ENCODE measurements around the gene GOLGA2.

Gene GOLGA2

GRCh38 chr9:128292009-128292408, 16.2 kb upstream of the GOLGA2 start:
- no peak for TF ChIP-seq EZH2phosphoT487 (conservative IDR thresholded peaks at IDR 0.05; ENCODE audit: low read length)
- TF ChIP-seq, protein P1, sequence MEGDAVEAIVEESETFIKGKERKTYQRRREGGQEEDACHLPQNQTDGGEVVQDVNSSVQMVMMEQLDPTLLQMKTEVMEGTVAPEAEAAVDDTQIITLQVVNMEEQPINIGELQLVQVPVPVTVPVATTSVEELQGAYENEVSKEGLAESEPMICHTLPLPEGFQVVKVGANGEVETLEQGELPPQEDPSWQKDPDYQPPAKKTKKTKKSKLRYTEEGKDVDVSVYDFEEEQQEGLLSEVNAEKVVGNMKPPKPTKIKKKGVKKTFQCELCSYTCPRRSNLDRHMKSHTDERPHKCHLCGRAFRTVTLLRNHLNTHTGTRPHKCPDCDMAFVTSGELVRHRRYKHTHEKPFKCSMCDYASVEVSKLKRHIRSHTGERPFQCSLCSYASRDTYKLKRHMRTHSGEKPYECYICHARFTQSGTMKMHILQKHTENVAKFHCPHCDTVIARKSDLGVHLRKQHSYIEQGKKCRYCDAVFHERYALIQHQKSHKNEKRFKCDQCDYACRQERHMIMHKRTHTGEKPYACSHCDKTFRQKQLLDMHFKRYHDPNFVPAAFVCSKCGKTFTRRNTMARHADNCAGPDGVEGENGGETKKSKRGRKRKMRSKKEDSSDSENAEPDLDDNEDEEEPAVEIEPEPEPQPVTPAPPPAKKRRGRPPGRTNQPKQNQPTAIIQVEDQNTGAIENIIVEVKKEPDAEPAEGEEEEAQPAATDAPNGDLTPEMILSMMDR (IDR thresholded peaks at IDR 0.05; ENCODE audit: insufficient read depth, low read length, poor library complexity, severe bottlenecking) = no peak
- Histone ChIP-seq H3K9me2 (replicated peaks; ENCODE audit: insufficient read depth, low read length) (no peaks in the 10 kb centered on the region), H3K9ac (ENCODE audit: low read length) (no peak overlapping the region), H3K27me3 (ENCODE audit: low read length) (no peaks in the 10 kb centered on the region), H3K4me3 (ENCODE audit: insufficient read depth, low read length, poor library complexity, severe bottlenecking) (no peak overlapping the region), H3K4me2 (ENCODE audit: low read depth, low read length, poor library complexity, severe bottlenecking) (no peak overlapping the region), H3K9me3 (ENCODE audit: insufficient read depth, low read length) (no peaks in the 10 kb centered on the region), H3K36me3 (ENCODE audit: low read length) (no peaks in the 10 kb centered on the region), H4K20me1 (ENCODE audit: low read depth, low read length) (no peaks in the 10 kb centered on the region), H3K27ac (ENCODE audit: low read depth, low read length) (no peak overlapping the region), H3F3A (ENCODE audit: insufficient read depth) (no peaks in the 10 kb centered on the region), H3K79me2 (ENCODE audit: insufficient read depth, low read length) (no peaks in the 10 kb centered on the region), H2AFZ (ENCODE audit: low read depth, low read length, severe bottlenecking) (no peak overlapping the region)

- Histone ChIP-seq H3K9ac (ENCODE audit: low read length) (no peak overlapping the region), H3K4me2 (ENCODE audit: low read depth, low read length, poor library complexity, severe bottlenecking) (no peak overlapping the region), H3K79me2 (ENCODE audit: insufficient read depth, low read length) (no peaks in the 10 kb centered on the region), H3K4me3 (ENCODE audit: insufficient read depth, low read length, poor library complexity, severe bottlenecking) (no peak overlapping the region), H3K9me2 (replicated peaks; ENCODE audit: insufficient read depth, low read length) (no peaks in the 10 kb centered on the region), H3K9me3 (ENCODE audit: insufficient read depth, low read length) (no peaks in the 10 kb centered on the region), H4K20me1 (ENCODE audit: low read depth, low read length) (no peaks in the 10 kb centered on the region), H3K27ac (ENCODE audit: low read depth, low read length) (no peak overlapping the region), H2AFZ (ENCODE audit: low read depth, low read length, severe bottlenecking) (no peak overlapping the region), H3K36me3 (ENCODE audit: low read length) (no peaks in the 10 kb centered on the region), H3F3A (ENCODE audit: insufficient read depth) (no peaks in the 10 kb centered on the region), H3K27me3 (ENCODE audit: low read length) (no peaks in the 10 kb centered on the region)
- TF ChIP-seq, protein P1 (IDR thresholded peaks at IDR 0.05; ENCODE audit: insufficient read depth, low read length, poor library complexity, severe bottlenecking) = no peak
- TF ChIP-seq EZH2phosphoT487 (conservative IDR thresholded peaks at IDR 0.05; ENCODE audit: low read length) = no peak
These were observed 12.6 kb upstream of the GOLGA2 start for GRCh38 chr9:128288273-128289004.

DNA sequence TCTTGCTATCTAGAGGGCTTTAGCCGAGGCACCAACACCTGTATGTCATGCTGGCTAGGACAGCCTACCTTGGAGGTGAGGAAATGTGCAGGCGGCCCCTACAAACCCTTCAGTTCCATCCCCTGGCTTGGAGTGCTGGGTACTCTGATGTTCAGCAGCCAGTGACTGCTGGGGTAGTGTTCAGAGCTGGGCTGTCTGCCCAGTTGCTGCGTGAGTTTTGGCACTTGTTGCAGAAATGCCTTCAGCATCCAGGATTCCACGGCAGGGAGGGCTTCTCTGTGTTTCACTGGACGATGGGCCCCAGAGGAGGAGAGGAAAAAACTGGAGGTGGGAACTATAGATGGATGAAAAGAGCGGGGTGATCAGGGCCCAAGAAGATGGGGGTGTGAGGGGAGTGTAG, 10.6 kb upstream of the GOLGA2 start:
- Histone ChIP-seq H3K9ac (ENCODE audit: low read length) (no peak overlapping the region), H3K4me3 (ENCODE audit: insufficient read depth, low read length, poor library complexity, severe bottlenecking) (no peak overlapping the region), H3K36me3 (ENCODE audit: low read length) (no peaks in the 10 kb centered on the region), H4K20me1 (ENCODE audit: low read depth, low read length) (no peaks in the 10 kb centered on the region), H3F3A (ENCODE audit: insufficient read depth) (no peaks in the 10 kb centered on the region), H3K9me3 (ENCODE audit: insufficient read depth, low read length) (no peaks in the 10 kb centered on the region), H3K4me2 (ENCODE audit: low read depth, low read length, poor library complexity, severe bottlenecking) (no peak overlapping the region), H3K9me2 (replicated peaks; ENCODE audit: insufficient read depth, low read length) (no peaks in the 10 kb centered on the region), H3K79me2 (ENCODE audit: insufficient read depth, low read length) (no peaks in the 10 kb centered on the region), H3K27me3 (ENCODE audit: low read length) (no peaks in the 10 kb centered on the region), H3K27ac (ENCODE audit: low read depth, low read length) (no peak overlapping the region), H2AFZ (ENCODE audit: low read depth, low read length, severe bottlenecking) (no peak overlapping the region)
- TF ChIP-seq, protein P1 (IDR thresholded peaks at IDR 0.05; ENCODE audit: insufficient read depth, low read length, poor library complexity, severe bottlenecking) = no peak
- TF ChIP-seq EZH2phosphoT487 (conservative IDR thresholded peaks at IDR 0.05; ENCODE audit: low read length) = no peak

Data from SU-DHL-6 (cell line).